DND-41 (cell line): ENCODE measurements around the gene GNAT1.

Experiments
- EZH2 ChIP-seq: IDR thresholded peaks from 3 replicates; pipeline ENCODE4 v1.6.1; 2012; ENCODE audit warnings: borderline replicate concordance, low read depth, mild to moderate bottlenecking, moderate library complexity, low read length, inconsistent platforms; ENCODE audit not compliant: severe bottlenecking
- TF ChIP-seq, protein P1 (sequence below): IDR thresholded peaks from 2 replicates; pipeline ENCODE4 v1.5.1; 2012; ENCODE audit warnings: borderline replicate concordance, low read length, moderate library complexity, mild to moderate bottlenecking; ENCODE audit not compliant: poor library complexity, severe bottlenecking; ENCODE audit errors: extremely low read depth

DNA sequence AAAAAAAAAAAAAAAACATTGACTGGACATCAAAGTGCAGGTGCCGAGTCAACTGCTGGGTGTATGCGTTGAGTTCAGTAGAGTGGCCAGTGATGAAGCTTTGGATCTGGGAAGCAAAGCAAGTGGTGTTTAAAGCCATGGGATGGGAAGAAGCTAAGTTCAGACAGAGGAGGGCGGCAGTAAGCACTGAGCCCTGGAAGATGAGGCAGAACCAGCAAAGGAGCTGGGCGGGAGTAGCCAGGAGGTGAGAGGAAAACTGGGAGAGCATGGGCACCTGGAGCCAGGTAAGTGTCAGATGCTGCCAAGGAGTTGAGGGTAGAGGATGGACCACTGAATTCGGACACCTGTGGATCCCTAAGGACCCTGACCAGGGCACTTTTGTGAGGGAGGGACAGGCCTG is 33.2 kb downstream of the GNAT1 start:
- TF ChIP-seq, protein P1, sequence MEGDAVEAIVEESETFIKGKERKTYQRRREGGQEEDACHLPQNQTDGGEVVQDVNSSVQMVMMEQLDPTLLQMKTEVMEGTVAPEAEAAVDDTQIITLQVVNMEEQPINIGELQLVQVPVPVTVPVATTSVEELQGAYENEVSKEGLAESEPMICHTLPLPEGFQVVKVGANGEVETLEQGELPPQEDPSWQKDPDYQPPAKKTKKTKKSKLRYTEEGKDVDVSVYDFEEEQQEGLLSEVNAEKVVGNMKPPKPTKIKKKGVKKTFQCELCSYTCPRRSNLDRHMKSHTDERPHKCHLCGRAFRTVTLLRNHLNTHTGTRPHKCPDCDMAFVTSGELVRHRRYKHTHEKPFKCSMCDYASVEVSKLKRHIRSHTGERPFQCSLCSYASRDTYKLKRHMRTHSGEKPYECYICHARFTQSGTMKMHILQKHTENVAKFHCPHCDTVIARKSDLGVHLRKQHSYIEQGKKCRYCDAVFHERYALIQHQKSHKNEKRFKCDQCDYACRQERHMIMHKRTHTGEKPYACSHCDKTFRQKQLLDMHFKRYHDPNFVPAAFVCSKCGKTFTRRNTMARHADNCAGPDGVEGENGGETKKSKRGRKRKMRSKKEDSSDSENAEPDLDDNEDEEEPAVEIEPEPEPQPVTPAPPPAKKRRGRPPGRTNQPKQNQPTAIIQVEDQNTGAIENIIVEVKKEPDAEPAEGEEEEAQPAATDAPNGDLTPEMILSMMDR = no peak
- no peak for TF ChIP-seq EZH2
